Esophagus (tissue), 2 donors: Measurements from ENCODE around the gene EXOC6B. TPM values are rescaled to one million over a fixed set of nuclear protein-coding genes. Genes with fewer than 3 reads are reported as not detected.

Experiments
- H3K27ac ChIP-seq, 2 donors: one replicate each; pipeline ENCODE4 v1.5.1; 2013; ENCODE audit warnings: low read depth in 2 of 2, mild to moderate bottlenecking in 2 of 2, inconsistent platforms in 1 of 2, low read length in 1 of 2, moderate library complexity in 1 of 2
- H3K27me3 ChIP-seq, 2 donors: one replicate each; pipeline ENCODE4 v1.6.1; 2013; ENCODE audit warnings: low read length in 2 of 2, control low read depth in 1 of 2, mild to moderate bottlenecking in 1 of 2; ENCODE audit not compliant: insufficient read depth in 2 of 2, control insufficient read depth in 1 of 2
- H3K36me3 ChIP-seq, 2 donors: one replicate each; pipeline ENCODE4 v1.6.1; 2013; ENCODE audit warnings: low read length in 1 of 2; ENCODE audit not compliant: control insufficient read depth in 2 of 2, insufficient read depth in 2 of 2
- H3K4me1 ChIP-seq, 2 donors: one replicate each; pipeline ENCODE4 v1.6.1; 2013; ENCODE audit warnings: low read length in 1 of 2; ENCODE audit not compliant: control insufficient read depth in 2 of 2, insufficient read depth in 2 of 2
- H3K4me3 ChIP-seq, 2 donors: one replicate each; pipeline ENCODE4 v1.5.1; 2013; ENCODE audit warnings: low read length in 2 of 2, mild to moderate bottlenecking in 2 of 2, low read depth in 1 of 2, moderate library complexity in 1 of 2
- H3K9me3 ChIP-seq, 2 donors: one replicate each; pipeline ENCODE4 v1.6.1; 2013; ENCODE audit warnings: mild to moderate bottlenecking in 2 of 2, low read depth in 1 of 2, low read length in 1 of 2, moderate library complexity in 1 of 2; ENCODE audit not compliant: control insufficient read depth in 2 of 2, insufficient read depth in 1 of 2
- WGBS, 2 donors: extraction: QIAGEN DNeasy Blood & Tissue Kit; methylation state at CpG; one replicate each; pipeline ENCODE4 v1.1.7; 2013; 5-methylcytosine and 5-hydroxymethylcytosine counted together
- polyA plus RNA-seq, 2 donors: library from polyadenylated mRNA; stranded (reverse); fragments of 200-250 nt; gene quantifications; one replicate each; pipeline ENCODE4 v1.2.3, GENCODE V29; 2013
- donor health status: healthy with polysubstance abuse.
- donor health status: Bipolar disorder and iron deficiency.

EXOC6B gene
- polyA plus RNA-seq, 2 donors = 6.0 to 8.4 TPM

GRCh38 chr2:72134997-72135800 lies 690.6 kb downstream of the EXOC6B start:
- 89 to 91% methylated on average over 19 of the region's 19 CpGs for whole genome bisulfite sequencing, 2 donors
- no peaks in the 10 kb centered on the region for H3K9me3 ChIP-seq
- no peak overlapping the region for H3K4me3 ChIP-seq
- H3K4me1 ChIP-seq = peaks cover 2 to 6% of the 10 kb centered on the region in 2 donors
- H3K36me3 ChIP-seq = peaks cover 0 to 2% of the 10 kb centered on the region in 2 donors
- H3K27ac ChIP-seq = no peak overlapping the region
- H3K27me3 ChIP-seq = no peaks in the 10 kb centered on the region

- Histone ChIP-seq H3K27me3 (no peaks in the 10 kb centered on the region), H3K4me1 (peaks cover 2 to 6% of the 10 kb centered on the region in 2 donors), H3K4me3 (no peak overlapping the region), H3K27ac (no peak overlapping the region), H3K9me3 (no peaks in the 10 kb centered on the region), H3K36me3 (peaks cover 0 to 2% of the 10 kb centered on the region in 2 donors)
- WGBS, 2 donors = 74 to 88% methylated on average over 10 of the region's 10 CpGs
Observed at GRCh38 chr2:72134408-72134996, 691.3 kb downstream of the EXOC6B start.

- H3K36me3 ChIP-seq = peaks cover 0 to 2% of the 10 kb centered on the region in 2 donors
- peaks cover 2 to 6% of the 10 kb centered on the region in 2 donors for H3K4me1 ChIP-seq
- no peak overlapping the region for H3K4me3 ChIP-seq
- WGBS, 2 donors = 88 to 90% methylated on average over 11 of the region's 11 CpGs
- no peaks in the 10 kb centered on the region for H3K9me3 ChIP-seq
- H3K27ac ChIP-seq = no peak overlapping the region
- H3K27me3 ChIP-seq = no peaks in the 10 kb centered on the region
Observed at GRCh38 chr2:72133721-72134407, 692.0 kb downstream of the EXOC6B start.

GRCh38 chr2:72132981-72133720 lies 692.7 kb downstream of the EXOC6B start:
- 94 to 95% methylated on average over 29 of the region's 29 CpGs for WGBS, 2 donors
- Histone ChIP-seq H3K4me1 (peaks cover 2 to 6% of the 10 kb centered on the region in 2 donors), H3K4me3 (no peak overlapping the region), H3K27me3 (no peaks in the 10 kb centered on the region), H3K27ac (no peak overlapping the region), H3K9me3 (no peaks in the 10 kb centered on the region), H3K36me3 (peaks cover 0 to 2% of the 10 kb centered on the region in 2 donors)

- Histone ChIP-seq H3K4me3 (no peak overlapping the region), H3K27ac (no peak overlapping the region), H3K36me3 (peaks cover 0 to 2% of the 10 kb centered on the region in 2 donors), H3K9me3 (no peaks in the 10 kb centered on the region), H3K27me3 (no peaks in the 10 kb centered on the region), H3K4me1 (peaks cover 2 to 6% of the 10 kb centered on the region in 2 donors)
- 89% methylated on average over 35 to 37 of the region's 37 CpGs for WGBS, 2 donors
Observed at GRCh38 chr2:72131916-72132841, 693.7 kb downstream of the EXOC6B start.

- H3K4me3 ChIP-seq = no peak overlapping the region
- H3K4me1 ChIP-seq = peaks cover 2 to 6% of the 10 kb centered on the region in 2 donors
- no peaks in the 10 kb centered on the region for H3K27me3 ChIP-seq
- WGBS, 2 donors = 88 to 90% methylated on average over 16 of the region's 16 CpGs
- H3K27ac ChIP-seq = no peak overlapping the region
- H3K9me3 ChIP-seq = no peaks in the 10 kb centered on the region
- H3K36me3 ChIP-seq = peaks cover 0 to 2% of the 10 kb centered on the region in 2 donors
Observed at GRCh38 chr2:72131371-72131891, 694.4 kb downstream of the EXOC6B start.

GRCh38 chr2:72130659-72131360 lies 695.0 kb downstream of the EXOC6B start:
- Histone ChIP-seq H3K4me3 (no peak overlapping the region), H3K27me3 (no peaks in the 10 kb centered on the region), H3K27ac (no peak overlapping the region), H3K36me3 (peaks cover 0 to 2% of the 10 kb centered on the region in 2 donors), H3K4me1 (peaks cover 2 to 6% of the 10 kb centered on the region in 2 donors), H3K9me3 (no peaks in the 10 kb centered on the region)
- 64 to 67% methylated on average over 26 of the region's 26 CpGs for WGBS, 2 donors

GRCh38 chr2:72129681-72130340 lies 696.0 kb downstream of the EXOC6B start:
- Histone ChIP-seq H3K4me1 (peaks cover 2 to 6% of the 10 kb centered on the region in 2 donors), H3K27ac (no peak overlapping the region), H3K36me3 (peaks cover 0 to 2% of the 10 kb centered on the region in 2 donors), H3K4me3 (no peak overlapping the region), H3K9me3 (no peaks in the 10 kb centered on the region), H3K27me3 (no peaks in the 10 kb centered on the region)
- 63 to 82% methylated on average over 9 of the region's 9 CpGs for WGBS, 2 donors
